ENCODE data around the gene SNX9.

The SNX9 gene

GRCh38 chr6:157867981-157868380 lies 44.9 kb downstream of the SNX9 start:
- H3K36me3 ChIP-seq (ENCODE audit: control insufficient read depth, insufficient read depth, low read length), result no peaks in the 10 kb centered on the region
- no peak overlapping the region for H3K4me3 ChIP-seq (ENCODE audit: low read length)
- H3K9me3 ChIP-seq (ENCODE audit: control insufficient read depth, low read length), result no peaks in the 10 kb centered on the region
- H3K27me3 ChIP-seq (ENCODE audit: control insufficient read depth, insufficient read depth, low read length), result no peaks in the 10 kb centered on the region
- peaks cover 6% of the 10 kb centered on the region for H3K4me1 ChIP-seq (ENCODE audit: control insufficient read depth, insufficient read depth, low read length)
- H3K9ac ChIP-seq (ENCODE audit: low read length), result no peak overlapping the region

GRCh38 chr6:157868835-157869234 lies 45.8 kb downstream of the SNX9 start:
- H3K4me1 ChIP-seq (ENCODE audit: control insufficient read depth, insufficient read depth, low read length), result peaks cover 6% of the 10 kb centered on the region
- H3K27me3 ChIP-seq (ENCODE audit: control insufficient read depth, insufficient read depth, low read length), result no peaks in the 10 kb centered on the region
- no peak overlapping the region for H3K4me3 ChIP-seq (ENCODE audit: low read length)
- no peaks in the 10 kb centered on the region for H3K36me3 ChIP-seq (ENCODE audit: control insufficient read depth, insufficient read depth, low read length)
- H3K9ac ChIP-seq (ENCODE audit: low read length), result no peak overlapping the region
- no peaks in the 10 kb centered on the region for H3K9me3 ChIP-seq (ENCODE audit: control insufficient read depth, low read length)

- H3K4me3 ChIP-seq (ENCODE audit: low read length), result no peak overlapping the region
- peaks cover 6% of the 10 kb centered on the region for H3K4me1 ChIP-seq (ENCODE audit: control insufficient read depth, insufficient read depth, low read length)
- no peaks in the 10 kb centered on the region for H3K27me3 ChIP-seq (ENCODE audit: control insufficient read depth, insufficient read depth, low read length)
- no peak overlapping the region for H3K9ac ChIP-seq (ENCODE audit: low read length)
- H3K9me3 ChIP-seq (ENCODE audit: control insufficient read depth, low read length), result no peaks in the 10 kb centered on the region
- H3K36me3 ChIP-seq (ENCODE audit: control insufficient read depth, insufficient read depth, low read length), result no peaks in the 10 kb centered on the region
These were observed 46.7 kb downstream of the SNX9 start for GRCh38 chr6:157869673-157870302.

- no peak overlapping the region for H3K9ac ChIP-seq (ENCODE audit: low read length)
- no peaks in the 10 kb centered on the region for H3K36me3 ChIP-seq (ENCODE audit: control insufficient read depth, insufficient read depth, low read length)
- peaks cover 6% of the 10 kb centered on the region for H3K4me1 ChIP-seq (ENCODE audit: control insufficient read depth, insufficient read depth, low read length)
- no peaks in the 10 kb centered on the region for H3K27me3 ChIP-seq (ENCODE audit: control insufficient read depth, insufficient read depth, low read length)
- H3K4me3 ChIP-seq (ENCODE audit: low read length), result no peak overlapping the region
- H3K9me3 ChIP-seq (ENCODE audit: control insufficient read depth, low read length), result no peaks in the 10 kb centered on the region
These were observed 50.8 kb downstream of the SNX9 start for GRCh38 chr6:157873735-157874344.

DNA sequence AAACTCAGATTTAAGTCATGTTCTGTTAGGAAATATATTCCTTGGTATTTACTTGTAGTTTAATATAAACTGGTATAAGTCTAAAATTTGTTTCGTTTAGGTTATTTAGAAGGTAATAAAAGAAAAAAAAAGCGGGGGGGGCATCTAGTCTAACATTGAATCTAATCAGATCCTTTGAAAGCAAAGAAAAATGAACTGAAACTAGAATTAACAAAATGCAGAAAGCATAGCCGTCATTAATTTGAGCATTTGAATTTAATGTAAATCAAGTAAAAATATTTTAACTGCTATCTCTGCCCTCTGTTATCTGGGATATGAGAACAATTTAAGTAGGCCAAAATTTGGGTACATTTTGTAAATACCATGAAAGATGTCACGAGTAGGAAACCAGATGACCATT lies 54.1 kb downstream of the SNX9 start:
- Histone ChIP-seq H3K27me3 (ENCODE audit: control insufficient read depth, insufficient read depth, low read length) (no peaks in the 10 kb centered on the region), H3K9ac (ENCODE audit: low read length) (no peak overlapping the region), H3K36me3 (ENCODE audit: control insufficient read depth, insufficient read depth, low read length) (peaks cover 5% of the 10 kb centered on the region), H3K9me3 (ENCODE audit: control insufficient read depth, low read length) (no peaks in the 10 kb centered on the region), H3K4me1 (ENCODE audit: control insufficient read depth, insufficient read depth, low read length) (peaks cover 5% of the 10 kb centered on the region), H3K4me3 (ENCODE audit: low read length) (no peak overlapping the region)

- H3K4me3 ChIP-seq (ENCODE audit: low read length), result no peak overlapping the region
- no peak overlapping the region for H3K9ac ChIP-seq (ENCODE audit: low read length)
These were observed 54.8 kb downstream of the SNX9 start for GRCh38 chr6:157877573-157878438.

DNA sequence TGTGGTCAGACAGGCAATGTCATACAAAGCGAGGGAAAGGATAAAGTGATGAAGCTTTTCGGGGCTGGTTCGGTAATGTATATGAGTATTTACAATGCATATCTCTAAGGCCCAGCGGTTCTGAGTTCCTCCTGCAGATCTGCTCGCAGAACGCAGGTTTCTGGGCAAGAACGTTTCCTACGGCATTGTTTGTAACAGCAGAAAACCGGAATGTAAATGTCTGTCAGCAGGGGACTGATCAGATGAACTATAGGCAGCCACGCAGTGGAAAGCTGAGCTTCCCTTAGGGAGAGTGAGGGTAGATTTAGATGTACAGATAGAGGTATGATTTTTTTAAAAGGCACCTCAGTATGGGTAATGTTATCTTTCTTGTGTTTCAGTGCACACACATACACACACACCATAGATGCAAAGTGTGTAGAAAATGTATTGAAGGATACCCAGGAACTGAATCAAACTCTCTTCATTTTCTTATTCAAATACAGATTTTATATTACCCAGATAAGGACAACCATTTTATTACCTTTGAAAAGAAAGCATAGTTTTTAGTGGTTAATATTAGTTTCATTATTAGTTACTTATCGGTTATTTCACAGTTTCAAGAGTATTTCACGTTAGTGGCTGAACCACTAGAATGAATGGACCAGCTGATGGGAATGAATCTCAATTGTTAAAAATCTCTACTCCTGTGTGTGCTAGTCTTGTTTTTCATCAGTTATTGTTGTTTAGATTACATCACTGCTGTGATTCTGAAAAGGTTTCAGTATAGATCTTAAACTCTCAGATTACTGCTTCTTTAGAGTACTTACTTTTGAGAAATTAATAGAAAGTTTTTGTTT lies 56.2 kb downstream of the SNX9 start:
- Histone ChIP-seq H3K4me3 (ENCODE audit: low read length) (no peak overlapping the region), H3K27me3 (ENCODE audit: control insufficient read depth, insufficient read depth, low read length) (no peaks in the 10 kb centered on the region), H3K9me3 (ENCODE audit: control insufficient read depth, low read length) (no peaks in the 10 kb centered on the region), H3K36me3 (ENCODE audit: control insufficient read depth, insufficient read depth, low read length) (peaks cover 5% of the 10 kb centered on the region), H3K4me1 (ENCODE audit: control insufficient read depth, insufficient read depth, low read length) (no peaks in the 10 kb centered on the region), H3K9ac (ENCODE audit: low read length) (no peak overlapping the region)

More at GRCh38 chr6:157877573-157878438, 54.8 kb downstream of the SNX9 start:
- no peaks in the 10 kb centered on the region for H3K9me3 ChIP-seq (ENCODE audit: control insufficient read depth, low read length)
- H3K36me3 ChIP-seq (ENCODE audit: control insufficient read depth, insufficient read depth, low read length), result peaks cover 5% of the 10 kb centered on the region
- H3K4me1 ChIP-seq (ENCODE audit: control insufficient read depth, insufficient read depth, low read length), result no peaks in the 10 kb centered on the region
- no peaks in the 10 kb centered on the region for H3K27me3 ChIP-seq (ENCODE audit: control insufficient read depth, insufficient read depth, low read length)

- Histone ChIP-seq H3K4me1 (ENCODE audit: control insufficient read depth, insufficient read depth, low read length) (no peaks in the 10 kb centered on the region), H3K27me3 (ENCODE audit: control insufficient read depth, insufficient read depth, low read length) (no peaks in the 10 kb centered on the region), H3K36me3 (ENCODE audit: control insufficient read depth, insufficient read depth, low read length) (peaks cover 5% of the 10 kb centered on the region), H3K9ac (ENCODE audit: low read length) (no peak overlapping the region), H3K4me3 (ENCODE audit: low read length) (no peak overlapping the region), H3K9me3 (ENCODE audit: control insufficient read depth, low read length) (no peaks in the 10 kb centered on the region)
These were observed 56.8 kb downstream of the SNX9 start for GRCh38 chr6:157879873-157880254.

DNA sequence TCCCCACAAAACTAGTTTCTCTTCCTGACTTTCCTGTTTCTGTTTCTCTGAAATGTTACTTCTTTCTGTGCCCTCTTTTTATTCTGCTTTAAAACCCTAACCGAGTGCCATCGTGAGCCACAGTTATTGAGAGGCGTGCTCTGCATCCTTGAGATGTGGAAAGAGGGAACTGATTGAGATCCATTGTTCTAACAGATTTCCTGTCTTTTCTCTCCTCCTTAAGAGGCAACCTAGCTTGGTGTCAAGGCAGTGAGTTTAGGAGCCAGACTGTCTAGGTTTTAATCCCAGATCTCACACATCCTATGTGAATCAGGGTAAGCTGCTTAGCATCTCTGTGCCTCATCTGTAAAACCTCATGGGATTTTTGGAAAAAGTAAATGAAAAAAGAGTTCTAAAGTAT lies 57.5 kb downstream of the SNX9 start:
- Histone ChIP-seq H3K9ac (ENCODE audit: low read length) (no peak overlapping the region), H3K36me3 (ENCODE audit: control insufficient read depth, insufficient read depth, low read length) (peaks cover 5% of the 10 kb centered on the region), H3K4me3 (ENCODE audit: low read length) (no peak overlapping the region), H3K4me1 (ENCODE audit: control insufficient read depth, insufficient read depth, low read length) (no peaks in the 10 kb centered on the region), H3K27me3 (ENCODE audit: control insufficient read depth, insufficient read depth, low read length) (no peaks in the 10 kb centered on the region), H3K9me3 (ENCODE audit: control insufficient read depth, low read length) (no peaks in the 10 kb centered on the region)

DNA sequence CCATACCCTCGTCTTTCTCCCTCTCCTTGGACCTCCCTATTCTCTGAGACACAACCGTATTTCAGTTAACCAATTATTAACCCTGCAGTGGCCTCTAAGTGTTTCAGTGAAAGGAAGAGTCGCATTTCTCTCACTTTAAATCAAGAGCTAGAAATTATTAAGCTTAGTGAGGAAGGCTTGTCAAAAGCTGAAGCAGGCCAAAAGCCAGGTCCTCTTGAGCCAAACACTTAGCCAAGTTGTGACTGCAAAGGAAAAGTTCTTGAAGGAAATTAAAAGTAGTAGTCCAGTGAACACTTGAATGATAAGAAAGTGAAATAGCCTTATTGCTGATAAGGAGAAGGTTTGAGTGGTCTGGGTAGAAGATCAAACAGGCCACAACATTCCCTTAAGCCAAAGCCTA lies 58.3 kb downstream of the SNX9 start:
- H3K36me3 ChIP-seq (ENCODE audit: control insufficient read depth, insufficient read depth, low read length), result peaks cover 5% of the 10 kb centered on the region
- no peaks in the 10 kb centered on the region for H3K27me3 ChIP-seq (ENCODE audit: control insufficient read depth, insufficient read depth, low read length)
- H3K4me3 ChIP-seq (ENCODE audit: low read length), result no peak overlapping the region
- H3K4me1 ChIP-seq (ENCODE audit: control insufficient read depth, insufficient read depth, low read length), result no peaks in the 10 kb centered on the region
- H3K9ac ChIP-seq (ENCODE audit: low read length), result no peak overlapping the region
- no peaks in the 10 kb centered on the region for H3K9me3 ChIP-seq (ENCODE audit: control insufficient read depth, low read length)

DNA sequence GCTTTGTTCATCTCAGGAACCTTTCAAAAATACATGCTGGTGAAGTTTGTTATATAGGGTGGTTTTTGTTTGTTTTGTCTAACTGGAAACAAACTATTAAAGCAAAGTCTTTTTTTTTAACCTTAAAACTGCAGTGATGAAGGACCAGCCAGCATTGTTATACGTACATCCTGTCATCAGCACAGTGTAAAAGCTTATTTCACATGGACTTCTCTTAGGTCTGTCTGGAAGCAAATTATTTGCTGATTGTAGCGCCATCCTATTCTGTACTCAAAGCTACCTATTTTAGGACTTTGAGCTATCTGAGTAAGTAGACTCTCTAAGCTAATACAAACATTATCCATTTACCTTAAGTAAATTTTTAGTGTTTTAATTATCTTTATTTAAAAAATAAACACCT lies 61.7 kb downstream of the SNX9 start:
- Histone ChIP-seq H3K4me3 (ENCODE audit: low read length) (no peak overlapping the region), H3K9me3 (ENCODE audit: control insufficient read depth, low read length) (no peaks in the 10 kb centered on the region), H3K36me3 (ENCODE audit: control insufficient read depth, insufficient read depth, low read length) (peaks cover 5% of the 10 kb centered on the region), H3K9ac (ENCODE audit: low read length) (no peak overlapping the region), H3K4me1 (ENCODE audit: control insufficient read depth, insufficient read depth, low read length) (no peaks in the 10 kb centered on the region), H3K27me3 (ENCODE audit: control insufficient read depth, insufficient read depth, low read length) (no peaks in the 10 kb centered on the region)
